Fibroblast of villous mesenchyme (primary cell): ENCODE results near the gene PLIN1. TPM values are rescaled to one million over a fixed set of nuclear protein-coding genes. Genes with fewer than 3 reads are reported as not detected.

Experiments
- DNase-seq: peaks from one replicate; pipeline ENCODE4 v3.0.0-alpha.2; 2010; ENCODE audit warnings: low read depth
- H3K4me3 ChIP-seq: 2 replicates; pipeline ENCODE4 v1.5.1; 2011; ENCODE audit warnings: low read depth, mild to moderate bottlenecking, low read length
- total RNA-seq: library from RNA; depleted of rRNA; stranded (reverse); fragments of >200 nt; gene quantifications from 2 replicates; pipeline ENCODE4 v1.2.3, GENCODE V29; 2012
- TF ChIP-seq, protein P1 (sequence below): IDR thresholded peaks from 2 replicates; pipeline ENCODE4 v1.5.1; 2012; ENCODE audit warnings: low read depth, mild to moderate bottlenecking, low read length; ENCODE audit not compliant: insufficient read depth

The PLIN1 gene, protein sequence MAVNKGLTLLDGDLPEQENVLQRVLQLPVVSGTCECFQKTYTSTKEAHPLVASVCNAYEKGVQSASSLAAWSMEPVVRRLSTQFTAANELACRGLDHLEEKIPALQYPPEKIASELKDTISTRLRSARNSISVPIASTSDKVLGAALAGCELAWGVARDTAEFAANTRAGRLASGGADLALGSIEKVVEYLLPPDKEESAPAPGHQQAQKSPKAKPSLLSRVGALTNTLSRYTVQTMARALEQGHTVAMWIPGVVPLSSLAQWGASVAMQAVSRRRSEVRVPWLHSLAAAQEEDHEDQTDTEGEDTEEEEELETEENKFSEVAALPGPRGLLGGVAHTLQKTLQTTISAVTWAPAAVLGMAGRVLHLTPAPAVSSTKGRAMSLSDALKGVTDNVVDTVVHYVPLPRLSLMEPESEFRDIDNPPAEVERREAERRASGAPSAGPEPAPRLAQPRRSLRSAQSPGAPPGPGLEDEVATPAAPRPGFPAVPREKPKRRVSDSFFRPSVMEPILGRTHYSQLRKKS
- under 0.01 and 0.43 TPM in 2 replicates for total RNA-seq

DNA sequence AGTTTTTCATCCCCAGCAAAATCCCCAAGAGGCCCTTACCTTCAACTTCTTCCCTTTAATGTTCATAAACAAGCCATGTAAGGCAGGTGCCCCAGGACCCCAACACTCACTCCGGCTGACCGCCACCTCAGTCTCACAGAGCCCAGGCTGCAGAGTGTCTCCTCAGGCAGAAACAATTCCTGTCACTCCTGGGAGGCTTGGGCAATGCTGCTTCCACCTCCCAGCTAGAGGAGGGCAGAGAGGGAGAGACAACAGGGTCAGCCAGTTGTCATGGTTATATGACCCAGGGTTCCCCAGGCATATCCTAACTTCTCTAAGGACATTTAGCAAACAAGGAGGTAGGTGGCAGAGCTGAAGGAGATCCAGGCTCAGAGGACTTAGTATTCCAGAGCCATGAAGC, at the start of gene PLIN1:
Gene PLIN1, minus strand, starts transcription at position 156 of the 400 bp plus-strand sequence. CDS start 1,878 bp downstream, outside the sequence.
- DNase-seq: no peak
- H3K4me3 ChIP-seq: no peak within 1 kb of the TSS
- TF ChIP-seq, protein P1, sequence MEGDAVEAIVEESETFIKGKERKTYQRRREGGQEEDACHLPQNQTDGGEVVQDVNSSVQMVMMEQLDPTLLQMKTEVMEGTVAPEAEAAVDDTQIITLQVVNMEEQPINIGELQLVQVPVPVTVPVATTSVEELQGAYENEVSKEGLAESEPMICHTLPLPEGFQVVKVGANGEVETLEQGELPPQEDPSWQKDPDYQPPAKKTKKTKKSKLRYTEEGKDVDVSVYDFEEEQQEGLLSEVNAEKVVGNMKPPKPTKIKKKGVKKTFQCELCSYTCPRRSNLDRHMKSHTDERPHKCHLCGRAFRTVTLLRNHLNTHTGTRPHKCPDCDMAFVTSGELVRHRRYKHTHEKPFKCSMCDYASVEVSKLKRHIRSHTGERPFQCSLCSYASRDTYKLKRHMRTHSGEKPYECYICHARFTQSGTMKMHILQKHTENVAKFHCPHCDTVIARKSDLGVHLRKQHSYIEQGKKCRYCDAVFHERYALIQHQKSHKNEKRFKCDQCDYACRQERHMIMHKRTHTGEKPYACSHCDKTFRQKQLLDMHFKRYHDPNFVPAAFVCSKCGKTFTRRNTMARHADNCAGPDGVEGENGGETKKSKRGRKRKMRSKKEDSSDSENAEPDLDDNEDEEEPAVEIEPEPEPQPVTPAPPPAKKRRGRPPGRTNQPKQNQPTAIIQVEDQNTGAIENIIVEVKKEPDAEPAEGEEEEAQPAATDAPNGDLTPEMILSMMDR: no peak

DNA sequence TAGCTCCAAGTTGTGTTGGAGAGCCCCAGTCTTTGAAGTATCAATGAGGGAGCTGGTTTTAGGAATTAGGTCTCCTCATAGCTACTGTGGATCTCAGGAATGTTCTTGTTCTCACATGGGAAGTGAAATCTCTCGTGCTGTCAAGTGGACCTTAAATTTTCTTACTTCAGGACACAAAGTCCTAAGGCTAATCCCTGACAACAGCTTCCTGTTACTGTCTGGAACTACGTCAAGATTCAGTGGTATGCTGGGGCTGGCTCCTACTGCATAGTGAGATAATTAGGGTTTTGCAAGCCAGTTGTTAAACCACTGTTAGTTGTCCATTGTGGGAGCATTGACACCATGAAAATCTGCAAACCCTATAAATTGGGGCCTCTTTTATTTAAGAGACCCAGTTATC, 49.1 kb upstream of the PLIN1 start:
- DNase-seq: peak; percentile 93
- TF ChIP-seq, protein P1: no peak
- no peak overlapping the region for H3K4me3 ChIP-seq

DNA sequence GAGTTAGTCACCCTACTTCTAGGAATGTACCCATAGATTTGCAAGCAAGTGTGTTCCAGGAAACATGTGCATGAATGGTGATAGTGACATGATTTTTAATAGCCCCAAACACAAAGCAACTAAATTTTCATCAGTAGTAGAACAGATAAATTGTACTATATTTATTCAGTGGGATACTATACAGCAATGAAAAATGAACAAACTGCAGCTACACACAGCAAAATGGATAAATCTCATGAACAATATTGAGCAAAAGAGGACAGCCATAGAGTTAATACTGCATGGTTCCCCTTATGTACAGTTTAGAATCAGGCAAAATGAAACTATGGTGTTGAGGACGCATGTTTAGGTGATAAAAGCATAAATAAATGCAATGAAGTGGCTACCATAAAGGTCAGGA, 45.9 kb upstream of the PLIN1 start:
- H3K4me3 ChIP-seq: no peak overlapping the region
- TF ChIP-seq, protein P1: no peak
- DNase-seq: no peak

DNA sequence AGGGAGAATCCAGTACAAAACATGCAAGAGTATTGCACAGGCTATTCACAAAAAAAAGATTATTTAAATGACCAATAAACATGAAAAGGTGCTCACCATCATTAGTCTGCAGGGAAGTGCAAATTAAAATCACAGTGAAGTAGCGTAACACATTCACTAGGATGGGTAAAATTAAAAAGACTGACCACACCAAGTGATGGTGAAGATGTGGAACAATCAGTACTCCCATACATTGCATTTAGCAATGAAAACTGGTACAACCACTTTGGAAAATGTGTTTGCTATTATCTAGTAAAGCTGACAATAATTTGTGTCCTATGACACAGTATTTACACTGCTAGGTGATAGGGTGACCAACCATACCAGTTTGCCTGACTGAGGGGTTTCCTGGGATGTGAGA, 45.5 kb upstream of the PLIN1 start:
- H3K4me3 ChIP-seq: no peak overlapping the region
- TF ChIP-seq, protein P1: no peak
- DNase-seq: no peak

DNA sequence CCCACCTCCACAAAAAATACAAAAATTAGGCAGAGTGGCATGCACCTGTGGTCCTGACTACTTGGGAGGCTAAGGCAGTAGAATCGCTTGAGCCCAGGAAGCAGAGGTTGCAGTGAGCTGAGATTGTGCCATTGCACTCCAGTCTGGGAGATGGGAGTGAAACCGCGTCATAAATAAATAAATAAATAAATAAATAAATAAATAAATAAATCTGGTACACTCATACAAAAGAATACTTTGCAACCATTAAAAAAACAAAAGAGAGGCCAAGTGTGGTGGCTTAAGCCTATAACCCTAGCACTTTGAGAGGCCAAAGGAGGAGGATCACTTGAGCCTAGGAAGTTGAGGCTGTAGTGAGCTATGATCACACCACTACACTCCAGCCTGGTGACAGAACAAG, 43.9 kb upstream of the PLIN1 start:
- H3K4me3 ChIP-seq: no peak overlapping the region
- DNase-seq: no peak
- TF ChIP-seq, protein P1: no peak

DNA sequence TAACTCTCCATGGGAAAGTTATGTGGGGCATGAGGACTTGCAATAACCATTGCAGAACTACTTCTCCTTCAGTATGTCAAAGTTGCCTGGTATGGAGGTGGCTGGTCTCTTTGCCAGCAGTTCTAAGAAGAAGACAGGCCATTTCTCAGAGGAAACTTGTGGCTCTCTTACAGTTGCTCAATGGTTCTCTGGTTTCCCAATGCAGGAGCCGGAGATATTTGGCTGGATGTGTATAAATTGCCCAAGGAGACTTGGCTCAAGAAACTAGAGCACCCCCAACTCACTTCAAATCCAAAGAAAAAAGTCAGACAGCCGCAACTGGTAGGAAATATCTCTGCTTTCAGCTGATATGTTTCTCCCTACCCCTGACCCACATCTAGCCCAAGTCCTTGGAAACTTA, 35.6 kb upstream of the PLIN1 start:
- no peak overlapping the region for H3K4me3 ChIP-seq
- TF ChIP-seq, protein P1: no peak
- DNase-seq: peak; percentile 12
